GM23338 (cell line): ENCODE results near the gene CYTIP. TPM values are rescaled to one million over a fixed set of nuclear protein-coding genes. Genes with fewer than 3 reads are reported as not detected.

Source experiments
- ATAC-seq: fragments of 200-7000 bp; cut with Tn5 transposase; 3 replicates; pipeline ENCODE4 v1.9.1; 2020
- DNase-seq: peaks from one replicate; pipeline ENCODE4 v3.0.0-alpha.2; 2015; ENCODE audit warnings: low spot score
- H2AFZ ChIP-seq: fragments of 200-600 bp; sonication (generic); 2 replicates; pipeline ENCODE4 v1.8.0; 2016; ENCODE audit warnings: antibody characterized with exemption, mild to moderate bottlenecking, moderate library complexity
- H3F3A ChIP-seq: fragments of 200-600 bp; sonication (generic); replicated peaks from 2 replicates; pipeline ENCODE4 v1.8.0; 2017; ENCODE audit warnings: antibody characterized with exemption, mixed run types, low read depth
- H3K27ac ChIP-seq: fragments of 200-600 bp; sonication (generic); 2 replicates; pipeline ENCODE4 v1.6.1; 2016; ENCODE audit warnings: low read depth
- H3K27me3 ChIP-seq: fragments of 200-600 bp; sonication (generic); 2 replicates; pipeline ENCODE4 v1.8.0; 2016; ENCODE audit warnings: mild to moderate bottlenecking, mixed run types, moderate library complexity; ENCODE audit not compliant: insufficient read depth
- H3K36me3 ChIP-seq: fragments of 200-600 bp; sonication (generic); 2 replicates; pipeline ENCODE4 v1.8.0; 2016; ENCODE audit warnings: mild to moderate bottlenecking; ENCODE audit not compliant: insufficient read depth
- H3K4me1 ChIP-seq: fragments of 200-600 bp; sonication (generic); 2 replicates; pipeline ENCODE4 v1.8.0; 2016; ENCODE audit warnings: mild to moderate bottlenecking, moderate library complexity; ENCODE audit not compliant: insufficient read depth
- H3K4me2 ChIP-seq: fragments of 200-600 bp; sonication (generic); 2 replicates; pipeline ENCODE4 v1.7.1; 2017; ENCODE audit warnings: mixed run types
- H3K4me3 ChIP-seq: fragments of 200-600 bp; sonication (generic); 2 replicates; pipeline ENCODE4 v1.6.1; 2016; ENCODE audit warnings: mixed run types
- H3K79me2 ChIP-seq: fragments of 200-600 bp; sonication (generic); replicated peaks from 2 replicates; pipeline ENCODE4 v1.8.0; 2017; ENCODE audit warnings: mild to moderate bottlenecking; ENCODE audit not compliant: insufficient read depth
- H3K9me2 ChIP-seq: fragments of 200-600 bp; sonication (generic); 2 replicates; pipeline ENCODE4 v1.8.0; 2017; ENCODE audit not compliant: insufficient read depth
- H4K20me1 ChIP-seq: fragments of 200-600 bp; sonication (generic); replicated peaks from 2 replicates; pipeline ENCODE4 v1.8.0; 2017; ENCODE audit warnings: mild to moderate bottlenecking; ENCODE audit not compliant: insufficient read depth
- H3K27ac Mint-ChIP-seq: 2 replicates; pipeline ENCODE4 v1.8.0; 2020; ENCODE audit warnings: inconsistent platforms, mild to moderate bottlenecking, moderate library complexity, mixed read lengths
- H3K27me3 Mint-ChIP-seq: 3 replicates; pipeline ENCODE4 v1.8.0; 2022; ENCODE audit warnings: low read depth, mild to moderate bottlenecking, moderate library complexity, mixed read lengths, inconsistent platforms; ENCODE audit not compliant: insufficient read depth, poor library complexity
- H3K36me3 Mint-ChIP-seq: 3 replicates; pipeline ENCODE4 v1.8.0; 2021; ENCODE audit warnings: low read depth, mild to moderate bottlenecking, inconsistent platforms, moderate library complexity, mixed read lengths
- H3K4me1 Mint-ChIP-seq: 3 replicates; pipeline ENCODE4 v1.8.0; 2020; ENCODE audit warnings: mild to moderate bottlenecking, inconsistent platforms, mixed read lengths
- H3K4me3 Mint-ChIP-seq: 3 replicates; pipeline ENCODE4 v1.8.0; 2021; ENCODE audit warnings: moderate library complexity, mild to moderate bottlenecking, inconsistent platforms, mixed read lengths
- H3K9me3 Mint-ChIP-seq: 3 replicates; pipeline ENCODE4 v1.8.0; 2020; ENCODE audit warnings: moderate library complexity, mild to moderate bottlenecking, inconsistent platforms, mixed read lengths
- JUNB ChIP-seq: IDR thresholded peaks from one replicate; pipeline ENCODE4 v1.6.1; 2016; ENCODE audit warnings: antibody characterized with exemption; ENCODE audit not compliant: unreplicated experiment
- NANOG ChIP-seq: IDR thresholded peaks from 2 replicates; pipeline ENCODE4 v1.6.1; 2016; ENCODE audit warnings: antibody characterized with exemption, borderline replicate concordance
- REST ChIP-seq: IDR thresholded peaks from one replicate; pipeline ENCODE4 v1.6.1; 2018; ENCODE audit warnings: antibody characterized with exemption; ENCODE audit not compliant: unreplicated experiment
- ZNF331 ChIP-seq: fragments of 250-450 bp; sonication (Bioruptor Pico); IDR thresholded peaks from 2 replicates; pipeline ENCODE4 v1.5.0; 2020; ENCODE audit warnings: low read depth, mild to moderate bottlenecking, moderate library complexity
- ZNF462 ChIP-seq: fragments of 250-450 bp; sonication (Bioruptor Pico); IDR thresholded peaks from 2 replicates; pipeline ENCODE4 v1.5.0; 2020; ENCODE audit warnings: mild to moderate bottlenecking, moderate library complexity
- polyA plus RNA-seq: library from polyadenylated mRNA; unstranded; fragments of >200 nt; fragmentation: Nextera tagmentation; extraction: Ambion mirVana; gene quantifications from 2 replicates; pipeline ENCODE4 v1.2.1, GENCODE V29; 2016
- total RNA-seq: library from RNA; depleted of rRNA; stranded (reverse); fragments of >200 nt; shearing (Covaris generic); gene quantifications from 2 replicates; pipeline ENCODE4 v1.2.3, GENCODE V29; 2014
- TF ChIP-seq, protein P1 (sequence below), 2 experiments: fragments of 200-600 bp in 1 of 2; sonication (generic) in 1 of 2; conservative IDR thresholded peaks; 2 replicates each; pipeline versions ENCODE4 v1.5.1 to v1.6.1; 2016 to 2017; ENCODE audit warnings: antibody characterized with exemption in 2 of 2, low read depth in 2 of 2, mild to moderate bottlenecking in 2 of 2, moderate library complexity in 1 of 2

The CYTIP gene
- total and polyA plus RNA-seq, 2 experiments from 2014 or later, result not detected

GRCh38 chr2:157471078-157471477, 27.2 kb upstream of the CYTIP start (continued):
- no peak for TF ChIP-seq ZNF462 (CRISPR knock-in tag)
- no peak for TF ChIP-seq ZNF331 (CRISPR knock-in tag)
- no peak for TF ChIP-seq NANOG
- TF ChIP-seq, protein P1, sequence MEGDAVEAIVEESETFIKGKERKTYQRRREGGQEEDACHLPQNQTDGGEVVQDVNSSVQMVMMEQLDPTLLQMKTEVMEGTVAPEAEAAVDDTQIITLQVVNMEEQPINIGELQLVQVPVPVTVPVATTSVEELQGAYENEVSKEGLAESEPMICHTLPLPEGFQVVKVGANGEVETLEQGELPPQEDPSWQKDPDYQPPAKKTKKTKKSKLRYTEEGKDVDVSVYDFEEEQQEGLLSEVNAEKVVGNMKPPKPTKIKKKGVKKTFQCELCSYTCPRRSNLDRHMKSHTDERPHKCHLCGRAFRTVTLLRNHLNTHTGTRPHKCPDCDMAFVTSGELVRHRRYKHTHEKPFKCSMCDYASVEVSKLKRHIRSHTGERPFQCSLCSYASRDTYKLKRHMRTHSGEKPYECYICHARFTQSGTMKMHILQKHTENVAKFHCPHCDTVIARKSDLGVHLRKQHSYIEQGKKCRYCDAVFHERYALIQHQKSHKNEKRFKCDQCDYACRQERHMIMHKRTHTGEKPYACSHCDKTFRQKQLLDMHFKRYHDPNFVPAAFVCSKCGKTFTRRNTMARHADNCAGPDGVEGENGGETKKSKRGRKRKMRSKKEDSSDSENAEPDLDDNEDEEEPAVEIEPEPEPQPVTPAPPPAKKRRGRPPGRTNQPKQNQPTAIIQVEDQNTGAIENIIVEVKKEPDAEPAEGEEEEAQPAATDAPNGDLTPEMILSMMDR (conservative IDR thresholded peaks at IDR 0.05; ENCODE audit: low read depth in 2 of 2), result no peak
- no peak for TF ChIP-seq JUNB

DNA sequence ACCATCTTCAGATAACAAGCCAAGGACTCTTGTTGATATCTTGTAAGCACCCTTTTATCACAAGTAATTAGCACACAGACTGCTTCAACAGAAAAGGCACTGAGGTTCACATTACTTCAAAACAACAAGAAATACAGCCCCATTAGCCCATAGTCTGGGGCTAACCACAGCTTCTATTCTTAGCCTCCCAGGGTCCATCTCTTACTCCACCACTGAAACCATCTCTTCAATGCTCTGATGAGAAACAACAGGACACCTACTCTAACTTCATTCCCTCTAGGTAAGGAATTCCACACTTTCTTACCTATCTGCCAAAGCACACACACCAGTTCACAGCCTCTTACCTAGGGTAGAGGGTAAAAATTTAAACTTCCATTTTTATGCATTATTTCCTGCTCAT, 26.4 kb upstream of the CYTIP start:
- no peak overlapping the region for H3K27ac Mint-ChIP-seq
- Histone ChIP-seq H3K36me3 (no peaks in the 10 kb centered on the region), H3K79me2 (no peaks in the 10 kb centered on the region), H3K4me2 (no peak overlapping the region), H3F3A (no peaks in the 10 kb centered on the region), H4K20me1 (no peaks in the 10 kb centered on the region), H3K4me3 (no peak overlapping the region), H2AFZ (no peak overlapping the region), H3K27ac (no peak overlapping the region), H3K9me2 (no peaks in the 10 kb centered on the region; the same call in 1 of the 2 replicates), H3K4me1 (no peaks in the 10 kb centered on the region), H3K27me3 (no peaks in the 10 kb centered on the region)
- ATAC-seq (no peak), DNase-seq (no peak)
- H3K36me3 Mint-ChIP-seq, result no peaks in the 10 kb centered on the region
- H3K4me1 Mint-ChIP-seq, result no peaks in the 10 kb centered on the region
- H3K27me3 Mint-ChIP-seq, result peaks cover 1% of the 10 kb centered on the region
- H3K4me3 Mint-ChIP-seq, result no peak overlapping the region
- H3K9me3 Mint-ChIP-seq, result no peaks in the 10 kb centered on the region
- no peak for TF ChIP-seq REST
